Astrocyte of the spinal cord (primary cell): ENCODE data around the gene ZNF185.

Experiments used
- DNase-seq: peaks from one replicate; pipeline ENCODE4 v3.0.0; 2011; ENCODE audit warnings: low read depth, low spot score
- H3K4me3 ChIP-seq: 2 replicates; pipeline ENCODE4 v1.5.1; 2011; ENCODE audit warnings: low read depth, mild to moderate bottlenecking, low read length, moderate library complexity
- in situ Hi-C: cut with HindIII; loops from 2 replicates; pipeline ENCODE4 v1.10.0; 2017; ENCODE audit warnings: low sequenced_read_pairs
- TF ChIP-seq, protein P1 (sequence below): IDR thresholded peaks from 2 replicates; pipeline ENCODE4 v1.5.1; 2012; ENCODE audit warnings: low read depth, mild to moderate bottlenecking, low read length, inconsistent platforms

ZNF185 gene

DNA sequence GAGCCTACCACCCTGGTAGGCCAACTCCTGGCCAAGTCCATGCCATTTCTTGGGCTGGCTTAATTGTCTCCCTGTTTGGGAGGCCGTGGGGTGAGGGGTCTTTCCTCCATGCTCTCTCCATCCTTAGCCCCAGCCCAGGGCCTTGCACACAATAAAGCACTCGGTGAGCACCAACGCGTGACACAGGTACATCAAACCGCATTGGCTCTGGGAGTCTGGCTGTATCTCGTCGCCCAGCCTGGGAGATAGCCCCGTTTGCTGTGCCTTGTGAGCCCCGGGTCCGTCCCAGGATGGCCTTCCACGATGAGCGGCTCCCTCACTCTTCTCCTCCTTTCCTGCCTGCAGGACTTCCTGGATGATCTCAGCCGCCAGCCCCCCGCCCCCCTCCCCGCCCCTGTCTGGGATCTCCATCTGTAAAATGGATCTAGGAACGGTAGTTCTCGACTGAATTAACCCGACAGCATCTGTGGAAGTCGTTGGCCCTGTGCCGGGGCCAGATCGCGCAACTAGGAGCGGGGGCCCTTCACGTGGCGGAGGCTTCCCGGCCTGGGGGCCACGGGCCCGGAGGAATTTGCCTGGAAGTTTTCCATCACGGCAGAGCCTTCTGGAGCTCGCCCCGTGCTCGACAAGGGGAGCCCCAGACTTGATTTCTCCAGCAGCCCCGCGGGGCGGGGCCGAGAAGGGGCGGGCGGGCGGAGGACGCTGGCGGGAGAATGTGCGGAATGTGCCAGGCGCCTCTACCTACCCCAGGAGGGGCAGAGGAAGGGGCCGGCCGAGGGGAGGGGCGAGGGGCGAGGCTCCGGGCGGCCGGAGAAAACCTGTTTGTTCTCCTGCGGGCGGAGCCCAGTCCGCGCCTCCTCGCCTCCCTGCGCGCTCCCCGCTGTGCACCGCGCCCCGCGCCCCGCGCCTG lies at the start of gene ZNF185:
Gene ZNF185 (plus strand): TSS at position 846 of the 910 bp plus-strand sequence. CDS start 16,423 bp downstream, outside the sequence.
- TF ChIP-seq, protein P1, sequence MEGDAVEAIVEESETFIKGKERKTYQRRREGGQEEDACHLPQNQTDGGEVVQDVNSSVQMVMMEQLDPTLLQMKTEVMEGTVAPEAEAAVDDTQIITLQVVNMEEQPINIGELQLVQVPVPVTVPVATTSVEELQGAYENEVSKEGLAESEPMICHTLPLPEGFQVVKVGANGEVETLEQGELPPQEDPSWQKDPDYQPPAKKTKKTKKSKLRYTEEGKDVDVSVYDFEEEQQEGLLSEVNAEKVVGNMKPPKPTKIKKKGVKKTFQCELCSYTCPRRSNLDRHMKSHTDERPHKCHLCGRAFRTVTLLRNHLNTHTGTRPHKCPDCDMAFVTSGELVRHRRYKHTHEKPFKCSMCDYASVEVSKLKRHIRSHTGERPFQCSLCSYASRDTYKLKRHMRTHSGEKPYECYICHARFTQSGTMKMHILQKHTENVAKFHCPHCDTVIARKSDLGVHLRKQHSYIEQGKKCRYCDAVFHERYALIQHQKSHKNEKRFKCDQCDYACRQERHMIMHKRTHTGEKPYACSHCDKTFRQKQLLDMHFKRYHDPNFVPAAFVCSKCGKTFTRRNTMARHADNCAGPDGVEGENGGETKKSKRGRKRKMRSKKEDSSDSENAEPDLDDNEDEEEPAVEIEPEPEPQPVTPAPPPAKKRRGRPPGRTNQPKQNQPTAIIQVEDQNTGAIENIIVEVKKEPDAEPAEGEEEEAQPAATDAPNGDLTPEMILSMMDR: no peak
- DNase-seq: peak; percentile 40
- peak within 1 kb of the TSS; percentile 39 for H3K4me3 ChIP-seq
- in situ Hi-C loops: no loop called here

DNA sequence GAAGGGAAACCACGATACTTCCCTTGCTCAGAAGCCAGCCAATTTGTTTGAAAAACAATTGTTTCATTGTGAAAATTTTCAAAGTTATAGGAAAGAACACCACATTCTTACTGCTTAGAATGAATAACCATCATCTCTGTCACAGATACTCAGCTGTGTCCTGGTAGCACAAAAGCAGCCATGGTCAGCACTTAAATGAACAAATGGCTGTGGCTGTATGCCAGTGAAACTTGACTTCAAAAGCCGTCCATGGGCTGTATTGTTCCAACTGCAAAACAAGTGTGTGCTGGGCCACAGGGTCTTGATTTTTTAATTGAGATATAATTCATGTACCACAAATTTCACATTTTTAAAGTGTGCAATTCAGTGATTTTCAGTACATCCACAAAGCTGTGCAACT lies 47.4 kb upstream of the ZNF185 start:
- H3K4me3 ChIP-seq: no peak overlapping the region
- TF ChIP-seq, protein P1: no peak
- in situ Hi-C loops: no loop called here
- DNase-seq: no peak

DNA sequence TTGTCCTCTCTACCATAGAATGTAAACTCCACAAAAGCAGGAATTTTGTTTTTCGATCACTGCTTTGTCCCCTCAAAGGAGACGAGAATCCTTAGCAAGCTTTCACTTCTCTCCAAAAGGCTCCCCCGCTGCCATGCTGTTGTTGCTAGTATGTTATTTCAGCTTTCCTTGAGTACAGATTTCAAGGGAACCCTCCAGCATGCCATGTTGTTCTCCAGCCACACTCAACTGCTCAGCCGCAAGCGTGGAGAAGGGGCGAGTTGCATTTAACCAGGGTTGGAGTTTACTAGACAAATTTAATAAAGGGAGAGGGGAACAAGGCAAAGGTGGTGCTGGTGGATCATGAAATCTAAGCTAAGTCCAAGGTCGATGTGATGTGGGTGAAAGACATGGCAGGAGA lies 43.9 kb upstream of the ZNF185 start:
- in situ Hi-C loops: no loop called here
- H3K4me3 ChIP-seq: no peak overlapping the region
- TF ChIP-seq, protein P1: no peak
- DNase-seq: no peak

DNA sequence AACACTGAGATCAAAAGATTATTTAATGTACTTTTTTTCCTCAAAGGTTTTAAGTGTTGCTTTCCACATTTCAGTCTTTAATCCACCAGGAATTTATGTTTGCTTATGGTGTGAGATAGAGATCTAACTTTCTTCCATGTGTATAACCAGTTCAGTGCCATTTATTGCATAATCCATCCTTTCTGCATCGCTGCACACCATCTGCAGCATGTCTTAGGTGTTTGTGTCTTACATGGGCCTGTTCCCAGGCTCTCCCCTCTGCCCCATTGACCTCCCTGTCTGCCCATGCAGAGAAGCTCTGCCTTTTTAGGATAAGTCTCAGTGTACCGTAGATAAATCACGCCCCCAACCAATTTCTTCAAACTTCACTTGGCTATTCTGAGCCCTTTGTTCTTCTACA lies 36.8 kb upstream of the ZNF185 start:
- DNase-seq: no peak
- H3K4me3 ChIP-seq: no peak overlapping the region
- in situ Hi-C loops: no loop called here
- TF ChIP-seq, protein P1: no peak

DNA sequence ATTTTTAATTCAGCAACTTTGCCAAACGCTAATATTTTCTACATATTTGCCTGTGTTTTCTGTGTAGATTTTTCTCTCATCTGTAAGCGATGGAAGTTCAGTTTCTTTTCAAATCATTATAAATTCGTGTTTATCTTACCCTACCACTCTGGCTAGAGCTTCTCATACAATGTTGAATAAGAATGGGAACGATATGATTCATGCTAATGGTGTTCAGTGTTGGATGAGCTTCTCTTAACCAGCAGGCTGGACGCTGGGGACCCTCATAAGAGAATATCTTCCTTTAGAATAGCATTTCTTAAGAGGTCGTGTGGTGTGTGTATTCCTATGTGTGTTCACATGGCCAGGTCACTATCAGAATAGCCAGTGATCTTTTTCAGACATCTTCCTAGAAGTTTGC lies 36.0 kb upstream of the ZNF185 start:
- TF ChIP-seq, protein P1: no peak
- H3K4me3 ChIP-seq: no peak overlapping the region
- in situ Hi-C loops: no loop called here
- no peak for DNase-seq

DNA sequence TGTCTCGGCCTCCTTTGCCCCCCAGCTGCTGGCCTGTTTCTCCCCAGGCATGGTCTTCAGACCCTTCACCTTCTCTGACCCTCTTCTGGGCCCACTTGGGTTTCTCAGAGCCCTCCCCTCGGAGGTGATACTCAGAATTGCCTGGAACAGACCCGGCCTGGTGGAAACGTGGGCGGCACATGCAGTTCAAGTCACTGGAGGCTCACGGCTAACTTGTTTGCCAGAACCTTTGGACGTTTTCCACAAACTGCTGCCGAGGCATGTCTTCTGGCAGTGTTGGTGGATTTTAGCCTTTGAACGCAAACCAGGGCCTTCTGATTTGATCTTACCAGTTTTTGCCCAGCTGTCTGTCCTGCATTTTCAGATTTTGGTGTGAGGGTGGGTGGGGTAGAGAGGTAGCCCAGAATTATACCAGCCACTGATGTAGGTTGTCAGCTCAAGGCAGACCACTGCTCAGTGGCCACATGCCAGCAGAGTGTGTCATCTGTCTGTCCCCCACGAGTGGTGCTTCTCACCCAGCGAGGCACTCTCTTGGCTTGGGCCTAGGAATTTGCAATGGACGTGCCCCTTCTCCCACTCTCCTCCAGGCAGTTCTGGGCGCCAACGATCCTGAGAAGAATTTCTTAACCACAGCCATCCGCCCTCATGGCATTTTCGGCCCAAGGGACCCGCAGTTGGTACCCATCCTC lies 32.5 kb upstream of the ZNF185 start:
- H3K4me3 ChIP-seq: no peak overlapping the region
- TF ChIP-seq, protein P1: no peak
- in situ Hi-C loops: no loop called here
- DNase-seq: no peak
